Measurements from ENCODE around the gene CBL. TPM values are rescaled to one million over a fixed set of nuclear protein-coding genes. Genes with fewer than 3 reads are reported as not detected.
A peak's percentile ranks its signal among the peaks of the same experiment; 100 is the strongest.

Gene CBL
- total RNA-seq, 3 donors from 2014 or later: 11.0 to 24.4 (median 13.1) TPM

GRCh38 chr11:119340335-119341221, 134.4 kb downstream of the CBL start, which contains the start of gene C1QTNF5:
Gene C1QTNF5 (minus strand): TSS chr11:119340883. CDS start chr11:119340397, 486 bp downstream.
- Histone ChIP-seq H3K9me3 (no peaks in the 10 kb centered on the region), H3K4me3 (peak within 1 kb of the TSS; percentile 15), H3K4me1 (ENCODE audit: low read depth) (peaks cover 22% of the 10 kb centered on the region), H3K36me3 (ENCODE audit: low read depth) (no peaks in the 10 kb centered on the region)
- ATAC-seq (peak; percentile 40), DNase-seq (peak; percentile 69 to 80 (median 79))
- TF ChIP-seq CTCF (IDR thresholded peaks at IDR 0.05): no peak
- intact Hi-C loops (cut with DNase I, micrococcal nuclease): no loop called here

GRCh38 chr11:119341222-119342022, 135.3 kb downstream of the CBL start:
- no peak for TF ChIP-seq CTCF (IDR thresholded peaks at IDR 0.05)
- ATAC-seq: no peak
- no peak overlapping the region for H3K4me3 ChIP-seq
- no peaks in the 10 kb centered on the region for H3K36me3 ChIP-seq (ENCODE audit: low read depth)
- DNase-seq: no peak
- peaks cover 21% of the 10 kb centered on the region for H3K4me1 ChIP-seq (ENCODE audit: low read depth)
- no peaks in the 10 kb centered on the region for H3K9me3 ChIP-seq
- intact Hi-C loops (cut with DNase I, micrococcal nuclease): no loop called here

GRCh38 chr11:119342023-119342300, 135.8 kb downstream of the CBL start:
- Histone ChIP-seq H3K4me3 (no peak overlapping the region), H3K4me1 (ENCODE audit: low read depth) (peaks cover 21% of the 10 kb centered on the region), H3K9me3 (no peaks in the 10 kb centered on the region), H3K36me3 (ENCODE audit: low read depth) (no peaks in the 10 kb centered on the region)
- intact Hi-C loops (cut with DNase I, micrococcal nuclease): no loop called here
- DNase-seq: no peak
- no peak for TF ChIP-seq CTCF (IDR thresholded peaks at IDR 0.05)
- no peak for ATAC-seq

- H3K9me3 ChIP-seq: no peaks in the 10 kb centered on the region
- ATAC-seq (no peak), DNase-seq (no peak)
- no peak overlapping the region for H3K4me3 ChIP-seq
- H3K4me1 ChIP-seq (ENCODE audit: low read depth): peaks cover 21% of the 10 kb centered on the region
- intact Hi-C loops (cut with DNase I, micrococcal nuclease): no loop called here
- no peaks in the 10 kb centered on the region for H3K36me3 ChIP-seq (ENCODE audit: low read depth)
- TF ChIP-seq CTCF (IDR thresholded peaks at IDR 0.05): no peak
These were observed 136.4 kb downstream of the CBL start for GRCh38 chr11:119342362-119343130.

- DNase-seq: no peak
- TF ChIP-seq CTCF (IDR thresholded peaks at IDR 0.05): no peak
- Histone ChIP-seq H3K4me3 (no peak overlapping the region), H3K4me1 (ENCODE audit: low read depth) (peaks cover 21% of the 10 kb centered on the region), H3K36me3 (ENCODE audit: low read depth) (no peaks in the 10 kb centered on the region), H3K9me3 (no peaks in the 10 kb centered on the region)
- intact Hi-C loops (cut with DNase I, micrococcal nuclease): no loop called here
- ATAC-seq: no peak
These were observed 137.6 kb downstream of the CBL start for GRCh38 chr11:119343726-119344125.
